B cell (primary cell): ENCODE measurements around the gene TOR2A.

Experiments used
- CTCF ChIP-seq: fragments of 200-600 bp; IDR thresholded peaks from one replicate; pipeline ENCODE4 v1.8.0; 2022; ENCODE audit warnings: antibody characterized with exemption, mild to moderate bottlenecking
- EZH2 ChIP-seq: IDR thresholded peaks from 2 replicates; pipeline ENCODE4 v1.6.1; 2012; ENCODE audit warnings: borderline replicate concordance, low read depth, mild to moderate bottlenecking, moderate library complexity, low read length; ENCODE audit not compliant: insufficient read depth, poor library complexity, severe bottlenecking

DNA sequence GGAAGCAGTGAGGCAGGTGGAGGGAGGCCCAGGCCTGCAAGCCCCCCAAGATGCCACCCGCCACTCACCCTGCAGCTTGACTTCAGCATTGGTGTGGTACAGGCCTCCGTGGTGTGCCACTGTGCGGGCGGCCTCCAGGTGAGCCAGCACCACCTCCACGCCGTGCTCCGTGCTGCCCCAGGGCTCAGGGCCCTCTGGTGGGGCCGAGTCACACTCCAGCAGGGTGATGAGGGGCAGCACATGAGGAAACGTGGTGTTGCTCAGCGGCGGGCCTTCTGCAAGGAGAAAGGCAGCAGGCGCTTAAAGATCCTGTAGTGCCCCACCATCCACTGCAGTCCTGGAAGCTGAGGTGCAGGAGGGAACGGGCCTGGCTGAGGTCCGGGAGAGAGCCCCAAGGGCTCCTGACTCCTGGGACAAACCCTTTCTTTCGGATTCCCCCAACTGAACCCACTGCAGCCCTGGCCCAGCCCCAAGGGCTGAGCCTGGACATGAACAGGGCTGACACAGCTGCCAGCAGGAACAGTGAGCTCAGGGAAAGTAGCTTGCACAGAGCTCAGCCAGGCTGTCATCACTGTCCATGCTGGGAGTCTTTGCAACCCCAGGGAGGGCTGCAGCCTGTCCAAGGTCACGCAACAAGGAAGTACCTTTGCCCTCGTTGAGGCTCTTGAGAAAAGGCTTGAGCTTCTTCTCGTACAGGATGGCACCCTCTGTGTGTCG lies 4.7 kb upstream of the TOR2A start:
- TF ChIP-seq CTCF (no peak), EZH2 (no peak)
